ENCODE results near the gene DIO1. TPM values are rescaled to one million over a fixed set of nuclear protein-coding genes. Genes with fewer than 3 reads are reported as not detected.

The DIO1 gene
- total and polyA plus RNA-seq, 9 of the 15 experiments (the other 6 are each of a cell fraction or from before 2014, with no cell fraction given): not detected

DNA sequence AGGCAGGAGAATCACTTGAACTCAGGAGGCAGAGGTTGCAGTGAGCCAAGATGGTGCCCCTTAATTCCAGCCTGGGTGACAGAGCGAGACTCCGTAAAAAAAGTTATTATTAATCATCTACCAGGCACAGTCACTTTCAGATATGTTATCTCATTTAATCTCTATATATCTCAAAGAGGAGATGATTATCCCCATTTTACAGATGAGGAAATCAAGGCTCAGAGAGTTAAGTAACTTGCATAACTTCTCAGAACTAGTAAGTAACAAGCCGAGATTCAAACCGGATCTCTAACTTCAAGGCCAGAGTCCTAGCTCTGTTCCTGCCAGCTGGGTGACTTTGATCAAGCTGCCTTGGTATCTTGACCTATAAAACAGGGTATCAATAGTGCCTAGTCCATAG lies 17.5 kb downstream of the DIO1 start:
- Histone ChIP-seq H3K9me1 (ENCODE audit: control insufficient read depth, insufficient read depth, low read length) (peaks cover 6% of the 10 kb centered on the region), H3K4me1 (replicated peaks in 1 of 2; ENCODE audit: control insufficient read depth in 2 of 2, insufficient read depth in 2 of 2, low read length in 2 of 2) (no peaks in the 10 kb centered on the region; a peak in 1 of 5 replicates), H3K79me2 (ENCODE audit: control insufficient read depth, insufficient read depth, low read length) (no peaks in the 10 kb centered on the region), H3K4me2 (ENCODE audit: insufficient read depth, low read length) (no peak overlapping the region), H4K20me1 (replicated peaks; ENCODE audit: control insufficient read depth, insufficient read depth, low read length) (0 out of 2 replicates have a peak, but pooled peaks cover 4% of the 10 kb centered on the region), H2AFZ (ENCODE audit: low read depth, low read length) (no peak overlapping the region), H3K27ac (ENCODE audit: extremely low read depth, low read depth, low read length) (no peak overlapping the region), H3K27me3 (ENCODE audit: control insufficient read depth in 2 of 2, insufficient read depth in 2 of 2, low read length in 2 of 2) (no peaks in the 10 kb centered on the region), H3K9ac (ENCODE audit: insufficient read depth in 1 of 2, low read depth in 2 of 2, low read length in 2 of 2) (no peak overlapping the region), H3K4me3 (no peak overlapping the region), H3K9me3 (replicated peaks; ENCODE audit: control insufficient read depth, insufficient read depth, low read depth, low read length) (no peaks in the 10 kb centered on the region), H3K36me3 (ENCODE audit: control insufficient read depth, insufficient read depth, low read length) (peaks cover 30% of the 10 kb centered on the region; the same call in 2 of the 3 replicates)
- DNase-seq (ENCODE audit: extremely low read depth in 1 of 4, low spot score in 3 of 4) (no peak), ATAC-seq (no peak), FAIRE-seq (no peak)
- intact Hi-C loops (cut with micrococcal nuclease) (no loop called here), in situ Hi-C loops (cut with MboI) (no loop called here)
- CTCF ChIA-PET (ENCODE audit: low intra/inter-chr PET ratio): no interaction called here
- TF ChIP-seq RBM25 (IDR thresholded peaks at IDR 0.05; ENCODE audit: low read depth, low read length, severe bottlenecking): peak; percentile 81
- TF ChIP-seq BACH1 (tag; IDR thresholded peaks at IDR 0.05): no peak
- TF ChIP-seq POLR3A (IDR thresholded peaks at IDR 0.05; ENCODE audit: borderline replicate concordance, extremely low read depth, insufficient read depth, insufficient read length): no peak
- TF ChIP-seq, protein P1, sequence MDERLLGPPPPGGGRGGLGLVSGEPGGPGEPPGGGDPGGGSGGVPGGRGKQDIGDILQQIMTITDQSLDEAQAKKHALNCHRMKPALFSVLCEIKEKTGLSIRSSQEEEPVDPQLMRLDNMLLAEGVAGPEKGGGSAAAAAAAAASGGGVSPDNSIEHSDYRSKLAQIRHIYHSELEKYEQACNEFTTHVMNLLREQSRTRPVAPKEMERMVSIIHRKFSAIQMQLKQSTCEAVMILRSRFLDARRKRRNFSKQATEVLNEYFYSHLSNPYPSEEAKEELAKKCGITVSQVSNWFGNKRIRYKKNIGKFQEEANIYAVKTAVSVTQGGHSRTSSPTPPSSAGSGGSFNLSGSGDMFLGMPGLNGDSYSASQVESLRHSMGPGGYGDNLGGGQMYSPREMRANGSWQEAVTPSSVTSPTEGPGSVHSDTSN (CRISPR knock-in tag; IDR thresholded peaks at IDR 0.05; ENCODE audit: low read depth): no peak
- TF ChIP-seq, protein P1 (tag; conservative IDR thresholded peaks at IDR 0.05; ENCODE audit: low read depth): no peak
- no peak for TF ChIP-seq ZKSCAN3 (CRISPR knock-in tag; IDR thresholded peaks at IDR 0.05)
- no peak for TF ChIP-seq NFYB (IDR thresholded peaks at IDR 0.05; ENCODE audit: extremely low read depth, insufficient read length)
- no TSS peak for BruUV-seq (replicated peaks)
- WGBS (ENCODE audit: insufficient coverage, low coverage, missing lambda C conversion rate): 73% methylated on average over 4 of the region's 4 CpGs
- POLR2A ChIA-PET: interaction anchor here (0.6 to 1.8 kb wide), 2 partner anchors 18 to 1855 kb away, joined by 3 to 6 read pairs; no protein-coding TSS in a partner anchor
